HEK293 (cell line): ENCODE results near the gene RPL36A.

Experiments used
- CTCF ChIA-PET: fragments of 350-600 bp; formaldehyde crosslinking; extraction: SDS; loops from one replicate; lab custom pipeline; 2021; ENCODE audit warnings: antibody characterized with exemption; lab: Yijun Ruan, JAX
- POLR2A ChIA-PET: fragments of 300-600 bp; formaldehyde crosslinking; extraction: SDS; loops from one replicate; lab custom pipeline; 2020; ENCODE audit warnings: antibody characterized with exemption, inconsistent platforms; lab: Yijun Ruan, JAX
- H3K27ac ChIP-seq: fragments of 200-500 bp; sonication (Bioruptor generic); 2 replicates; pipeline ENCODE4 v1.5.1; 2014; ENCODE audit warnings: low read depth, low read length, control low read depth, inconsistent platforms; ENCODE audit errors: extremely low read depth
- H3K36me3 ChIP-seq, 2 experiments: fragments of 200-500 bp in 1 of 2; sonication (Bioruptor generic) in 1 of 2; 1 replicate in 1 of 2; 2 replicates in 1 of 2; pipeline ENCODE4 v1.5.1; 2014 to 2017; ENCODE audit warnings: inconsistent platforms in 2 of 2, low read length in 2 of 2; ENCODE audit not compliant: control insufficient read depth in 2 of 2, insufficient read depth in 1 of 2
- H3K4me1 ChIP-seq: fragments of 200-500 bp; sonication (Bioruptor generic); 2 replicates; pipeline ENCODE4 v1.5.1; 2014; ENCODE audit warnings: mild to moderate bottlenecking, low read length, inconsistent platforms; ENCODE audit not compliant: control insufficient read depth, insufficient read depth
- H3K4me3 ChIP-seq: 2 replicates; pipeline ENCODE4 v1.5.1; 2011; ENCODE audit warnings: low read depth, mild to moderate bottlenecking, control low read depth, low read length, moderate library complexity
- H3K9me3 ChIP-seq: fragments of 200-500 bp; sonication (Bioruptor generic); 2 replicates; pipeline ENCODE4 v1.5.1; 2014; ENCODE audit warnings: low read depth, low read length, inconsistent platforms; ENCODE audit not compliant: control insufficient read depth, insufficient read depth
- AEBP2 ChIP-seq: fragments of 450-650 bp; formaldehyde crosslinking; IDR thresholded peaks from 2 replicates; pipeline ENCODE4 v1.5.1; 2016; ENCODE audit warnings: missing biosample characterization, missing genetic modification characterization, borderline replicate concordance
- ATF2 ChIP-seq: fragments of 450-650 bp; formaldehyde crosslinking; IDR thresholded peaks from 2 replicates; pipeline ENCODE4 v1.5.1; 2016; ENCODE audit warnings: missing biosample characterization, missing genetic modification characterization, low read depth
- BCL11B ChIP-seq: fragments of 450-650 bp; formaldehyde crosslinking; IDR thresholded peaks from 2 replicates; pipeline ENCODE4 v1.5.1; 2016; ENCODE audit warnings: low read depth, missing biosample characterization, missing genetic modification characterization
- FEZF1 ChIP-seq: fragments of 450-650 bp; formaldehyde crosslinking; IDR thresholded peaks from 2 replicates; pipeline ENCODE4 v1.5.1; 2016; ENCODE audit warnings: missing biosample characterization, missing genetic modification characterization
- KLF8 ChIP-seq: fragments of 450-650 bp; formaldehyde crosslinking; IDR thresholded peaks from 2 replicates; pipeline ENCODE4 v1.5.1; 2016; ENCODE audit warnings: missing biosample characterization, missing genetic modification characterization
- SP2 ChIP-seq: fragments of 450-650 bp; formaldehyde crosslinking; IDR thresholded peaks from 2 replicates; pipeline ENCODE4 v1.5.1; 2016; ENCODE audit warnings: missing biosample characterization, missing genetic modification characterization
- TRIM28 ChIP-seq: IDR thresholded peaks from 2 replicates; pipeline ENCODE4 v1.6.1; 2011; ENCODE audit warnings: low read length, control low read depth, borderline replicate concordance
- ZBTB10 ChIP-seq: fragments of 450-650 bp; formaldehyde crosslinking; IDR thresholded peaks from 2 replicates; pipeline ENCODE4 v1.5.1; 2016; ENCODE audit warnings: missing biosample characterization, missing genetic modification characterization
- ZBTB11 ChIP-seq: fragments of 450-650 bp; formaldehyde crosslinking; conservative IDR thresholded peaks from 2 replicates; pipeline ENCODE4 v1.5.1; 2016; ENCODE audit warnings: low read depth, missing biosample characterization, missing genetic modification characterization
- ZFP3 ChIP-seq: fragments of 450-650 bp; formaldehyde crosslinking; IDR thresholded peaks from 2 replicates; pipeline ENCODE4 v1.5.1; 2016; ENCODE audit warnings: low read depth, missing biosample characterization, missing genetic modification characterization
- ZFP69B ChIP-seq: fragments of 450-650 bp; formaldehyde crosslinking; IDR thresholded peaks from 2 replicates; pipeline ENCODE4 v1.5.1; 2016; ENCODE audit warnings: missing biosample characterization, missing genetic modification characterization
- ZNF121 ChIP-seq: fragments of 450-650 bp; formaldehyde crosslinking; IDR thresholded peaks from 2 replicates; pipeline ENCODE4 v1.5.1; 2016; ENCODE audit warnings: missing biosample characterization, missing genetic modification characterization
- ZNF324 ChIP-seq: fragments of 450-650 bp; formaldehyde crosslinking; IDR thresholded peaks from 2 replicates; pipeline ENCODE4 v1.5.1; 2016; ENCODE audit warnings: missing biosample characterization, missing genetic modification characterization
- ZNF341 ChIP-seq: fragments of 450-650 bp; formaldehyde crosslinking; IDR thresholded peaks from 2 replicates; pipeline ENCODE4; 2016; ENCODE audit warnings: low read depth, missing biosample characterization, missing genetic modification characterization
- ZNF366 ChIP-seq: fragments of 450-650 bp; formaldehyde crosslinking; conservative IDR thresholded peaks from 2 replicates; pipeline ENCODE4 v1.5.1; 2016; ENCODE audit warnings: missing biosample characterization, missing genetic modification characterization
- ZNF394 ChIP-seq: fragments of 450-650 bp; formaldehyde crosslinking; IDR thresholded peaks from 2 replicates; pipeline ENCODE4 v1.5.1; 2016; ENCODE audit warnings: missing biosample characterization, missing genetic modification characterization, mild to moderate bottlenecking, moderate library complexity, borderline replicate concordance
- ZNF398 ChIP-seq: fragments of 450-650 bp; formaldehyde crosslinking; IDR thresholded peaks from 2 replicates; pipeline ENCODE4 v1.5.1; 2017; ENCODE audit warnings: missing biosample characterization, missing genetic modification characterization
- ZNF449 ChIP-seq: fragments of 450-650 bp; formaldehyde crosslinking; IDR thresholded peaks from 2 replicates; pipeline ENCODE4 v1.5.1; 2017; ENCODE audit warnings: missing biosample characterization, mild to moderate bottlenecking, missing genetic modification characterization, moderate library complexity
- ZNF785 ChIP-seq: fragments of 450-650 bp; formaldehyde crosslinking; IDR thresholded peaks from 2 replicates; pipeline ENCODE4 v1.5.1; 2016; ENCODE audit warnings: missing biosample characterization, missing genetic modification characterization
- ZNF792 ChIP-seq: fragments of 450-650 bp; formaldehyde crosslinking; IDR thresholded peaks from 2 replicates; pipeline ENCODE4 v1.5.1; 2016; ENCODE audit warnings: missing biosample characterization, missing genetic modification characterization
- ZNF837 ChIP-seq: fragments of 450-650 bp; formaldehyde crosslinking; IDR thresholded peaks from 2 replicates; pipeline ENCODE4 v1.5.1; 2016; ENCODE audit warnings: missing biosample characterization, missing genetic modification characterization
- ZSCAN16 ChIP-seq: fragments of 450-650 bp; formaldehyde crosslinking; IDR thresholded peaks from 2 replicates; pipeline ENCODE4 v1.5.1; 2016; ENCODE audit warnings: missing biosample characterization, missing genetic modification characterization
- ZSCAN30 ChIP-seq: fragments of 450-650 bp; IDR thresholded peaks from 2 replicates; pipeline ENCODE4 v1.5.1; 2018; ENCODE audit warnings: missing biosample characterization, mild to moderate bottlenecking, missing genetic modification characterization, moderate library complexity

RPL36A gene

GRCh38 chrX:101417981-101418841 lies 27.4 kb downstream of the RPL36A start (continued):
- peak; percentile 77 for TF ChIP-seq ZNF366 (tag by site-specific recombination)
- TF ChIP-seq ZNF785 (tag by site-specific recombination): no peak
- no peak for TF ChIP-seq ZFP3
- TF ChIP-seq ZBTB11 (tag by site-specific recombination): peak; percentile 61; the same call in 1 of the 2 replicates
- peak; percentile 21; the same call in 1 of the 2 replicates for TF ChIP-seq ZFP69B
- TF ChIP-seq ZNF792 (tag by site-specific recombination): 0 out of 2 replicates have a peak, but pooled peaks have one; percentile 65
- no peak for TF ChIP-seq BCL11B (tag by site-specific recombination)
- no peak for TF ChIP-seq ZNF398 (tag by site-specific recombination)
- no peak for TF ChIP-seq ZNF394 (tag by site-specific recombination)
- no peak for TF ChIP-seq ZNF449
- TF ChIP-seq FEZF1 (tag by site-specific recombination): no peak
- peak; percentile 66 for TF ChIP-seq KLF8 (tag by site-specific recombination)
- TF ChIP-seq SP2 (tag by site-specific recombination): peak; percentile 51

- Histone ChIP-seq H3K4me3 (no peak overlapping the region), H3K4me1 (0 out of 2 replicates have a peak, but pooled peaks cover 2% of the 10 kb centered on the region), H3K36me3 (peaks cover 0 to 8% of the 10 kb centered on the region in 2 experiments; a peak in 2 of 3 replicates), H3K9me3 (no peaks in the 10 kb centered on the region), H3K27ac (no peak overlapping the region)
- CTCF ChIA-PET: interaction anchor here (1.6 kb wide), 1 partner anchor 384 kb away, joined by 5 read pairs; no protein-coding TSS in a partner anchor
- POLR2A ChIA-PET: interaction anchor here (1.4 kb wide), 1 partner anchor 28 kb away, joined by 5 read pairs; the partner anchor contains the start of gene RPL36A
- TF ChIP-seq ZNF837 (tag by site-specific recombination) (no peak), ZNF341 (tag by site-specific recombination) (no peak), AEBP2 (tag by site-specific recombination) (no peak), ATF2 (tag by site-specific recombination) (no peak), ZNF121 (tag by site-specific recombination) (no peak), ZNF792 (tag by site-specific recombination) (no peak), ZNF324 (tag by site-specific recombination) (no peak), ZBTB10 (tag by site-specific recombination) (no peak), ZSCAN16 (no peak), ZSCAN30 (no peak), TRIM28 (no peak)
These were observed 28.7 kb downstream of the RPL36A start for GRCh38 chrX:101419489-101419888.
